ENCODE data around the gene SCCPDH.

DNA sequence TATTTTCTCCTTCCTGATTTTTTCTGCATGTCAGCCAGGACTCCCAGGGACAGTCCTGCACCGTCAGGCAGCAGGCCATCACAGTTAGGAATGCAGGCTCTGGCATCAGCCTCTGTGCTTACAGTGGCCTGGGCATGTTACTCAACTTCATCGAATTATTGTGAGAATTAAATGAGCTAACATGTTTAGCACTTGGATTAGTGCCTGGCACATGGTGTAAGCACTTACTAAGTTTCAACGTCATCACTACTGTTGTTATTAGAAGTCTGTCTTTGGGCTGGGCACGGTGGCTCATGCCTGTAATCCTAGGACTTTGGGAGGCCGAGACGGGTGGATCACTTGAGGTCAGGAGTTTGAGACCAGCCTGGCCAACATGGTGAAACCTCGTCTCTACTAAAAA lies 45.1 kb downstream of the SCCPDH start:
- TF ChIP-seq JUND (IDR thresholded peaks at IDR 0.05): no peak
- TF ChIP-seq, protein P1, sequence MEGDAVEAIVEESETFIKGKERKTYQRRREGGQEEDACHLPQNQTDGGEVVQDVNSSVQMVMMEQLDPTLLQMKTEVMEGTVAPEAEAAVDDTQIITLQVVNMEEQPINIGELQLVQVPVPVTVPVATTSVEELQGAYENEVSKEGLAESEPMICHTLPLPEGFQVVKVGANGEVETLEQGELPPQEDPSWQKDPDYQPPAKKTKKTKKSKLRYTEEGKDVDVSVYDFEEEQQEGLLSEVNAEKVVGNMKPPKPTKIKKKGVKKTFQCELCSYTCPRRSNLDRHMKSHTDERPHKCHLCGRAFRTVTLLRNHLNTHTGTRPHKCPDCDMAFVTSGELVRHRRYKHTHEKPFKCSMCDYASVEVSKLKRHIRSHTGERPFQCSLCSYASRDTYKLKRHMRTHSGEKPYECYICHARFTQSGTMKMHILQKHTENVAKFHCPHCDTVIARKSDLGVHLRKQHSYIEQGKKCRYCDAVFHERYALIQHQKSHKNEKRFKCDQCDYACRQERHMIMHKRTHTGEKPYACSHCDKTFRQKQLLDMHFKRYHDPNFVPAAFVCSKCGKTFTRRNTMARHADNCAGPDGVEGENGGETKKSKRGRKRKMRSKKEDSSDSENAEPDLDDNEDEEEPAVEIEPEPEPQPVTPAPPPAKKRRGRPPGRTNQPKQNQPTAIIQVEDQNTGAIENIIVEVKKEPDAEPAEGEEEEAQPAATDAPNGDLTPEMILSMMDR (IDR thresholded peaks at IDR 0.05): no peak
- TF ChIP-seq TAF1 (IDR thresholded peaks at IDR 0.05; ENCODE audit: borderline replicate concordance, low read depth, low read length): no peak
- no peak for TF ChIP-seq RFX5 (IDR thresholded peaks at IDR 0.05; ENCODE audit: low read length)
- TF ChIP-seq POLR2AphosphoS5 (IDR thresholded peaks at IDR 0.05; ENCODE audit: low read depth, low read length): no peak
- TF ChIP-seq MXI1 (IDR thresholded peaks at IDR 0.05; ENCODE audit: low read depth, low read length): no peak
- no peak for TF ChIP-seq FOXM1 (IDR thresholded peaks at IDR 0.05; ENCODE audit: low read depth)
